WTC11 (cell line): ENCODE measurements around the gene LAMTOR5.

Source experiments
- ATF2 ChIP-seq: sonication (generic); formaldehyde crosslinking; IDR thresholded peaks from 2 replicates; pipeline ENCODE4 v1.8.1; 2022; ENCODE audit warnings: low read depth, missing genetic modification reagents, borderline replicate concordance
- CREB1 ChIP-seq: sonication (generic); formaldehyde crosslinking; IDR thresholded peaks from 2 replicates; pipeline ENCODE4 v1.8.0; 2023; ENCODE audit warnings: mild to moderate bottlenecking, missing genetic modification reagents
- NFE2L1 ChIP-seq: sonication (generic); formaldehyde crosslinking; IDR thresholded peaks from 2 replicates; pipeline ENCODE4 v1.8.1; 2023; ENCODE audit warnings: missing genetic modification reagents
- NFYB ChIP-seq: sonication (generic); formaldehyde crosslinking; conservative IDR thresholded peaks from 2 replicates; pipeline ENCODE4 v1.8.0; 2022; ENCODE audit warnings: low read depth, missing genetic modification reagents
- NR2C2 ChIP-seq: sonication (generic); formaldehyde crosslinking; IDR thresholded peaks from 2 replicates; pipeline ENCODE4 v1.8.0; 2022; ENCODE audit warnings: mild to moderate bottlenecking, missing genetic modification reagents
- OVOL2 ChIP-seq: fragments of 250-450 bp; sonication (Bioruptor Pico); IDR thresholded peaks from 2 replicates; pipeline ENCODE4 v1.9.0; 2021; ENCODE audit warnings: mild to moderate bottlenecking, borderline replicate concordance
- PRRX2 ChIP-seq: fragments of 250-450 bp; sonication (Bioruptor Pico); IDR thresholded peaks from 2 replicates; pipeline ENCODE4 v1.8.0; 2021; ENCODE audit warnings: mild to moderate bottlenecking
- TCF7 ChIP-seq: sonication (generic); formaldehyde crosslinking; IDR thresholded peaks from 2 replicates; pipeline ENCODE4 v1.8.0; 2022; ENCODE audit warnings: mild to moderate bottlenecking, low read depth, missing genetic modification reagents, moderate library complexity
- TF ChIP-seq, protein P1 (sequence below): sonication (generic); formaldehyde crosslinking; IDR thresholded peaks from 2 replicates; pipeline ENCODE4 v1.8.0; 2022; ENCODE audit warnings: mild to moderate bottlenecking, missing genetic modification reagents
- TF ChIP-seq, protein P2 (sequence below): fragments of 200-600 bp; IDR thresholded peaks from 2 replicates; pipeline ENCODE4 v1.8.0; 2022; ENCODE audit warnings: antibody characterized with exemption
- TF ChIP-seq, protein P3 (sequence below): sonication (generic); formaldehyde crosslinking; IDR thresholded peaks from 2 replicates; pipeline ENCODE4 v1.8.1; 2023; ENCODE audit warnings: mild to moderate bottlenecking, missing genetic modification reagents
- TF ChIP-seq, protein P4 (sequence below): sonication (generic); formaldehyde crosslinking; IDR thresholded peaks from 2 replicates; pipeline ENCODE4 v1.8.1; 2023; ENCODE audit warnings: mild to moderate bottlenecking, missing genetic modification reagents, moderate library complexity
- TF ChIP-seq, protein P5 (sequence below): sonication (generic); formaldehyde crosslinking; IDR thresholded peaks from 2 replicates; pipeline ENCODE4 v1.8.1; 2022; ENCODE audit warnings: mild to moderate bottlenecking, moderate library complexity, missing genetic modification reagents
- TF ChIP-seq, protein P6 (sequence below): sonication (generic); formaldehyde crosslinking; IDR thresholded peaks from 2 replicates; pipeline ENCODE4 v1.8.0; 2022; ENCODE audit warnings: missing genetic modification reagents

DNA sequence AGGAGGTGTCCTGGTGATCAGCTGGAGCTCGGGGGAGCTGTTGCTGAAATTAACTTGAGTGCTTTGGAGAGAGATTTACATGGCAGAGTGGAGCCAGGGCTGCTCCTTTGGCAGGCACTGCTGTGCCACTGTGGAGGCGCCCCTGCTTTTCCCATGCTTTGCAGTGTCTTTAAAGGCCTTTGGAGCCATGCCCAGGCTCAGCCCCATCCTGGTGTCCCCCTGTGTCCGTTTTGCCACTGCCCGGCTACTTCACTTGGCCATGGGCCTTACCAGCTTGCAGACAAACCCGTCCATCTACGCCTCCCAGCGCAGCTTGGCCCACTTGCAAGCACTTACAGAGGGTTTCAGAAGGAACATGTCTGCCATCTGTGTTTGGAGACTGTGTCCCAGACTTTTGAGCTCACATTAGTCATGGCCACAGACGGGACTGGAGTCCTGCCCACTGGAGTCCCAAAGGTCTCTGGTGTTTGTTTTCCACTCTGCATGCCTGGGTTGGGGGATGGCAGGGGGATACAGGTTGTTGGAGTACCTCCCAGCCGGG is 18.2 kb upstream of the LAMTOR5 start:
- TF ChIP-seq, protein P1, sequence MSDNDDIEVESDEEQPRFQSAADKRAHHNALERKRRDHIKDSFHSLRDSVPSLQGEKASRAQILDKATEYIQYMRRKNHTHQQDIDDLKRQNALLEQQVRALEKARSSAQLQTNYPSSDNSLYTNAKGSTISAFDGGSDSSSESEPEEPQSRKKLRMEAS (CRISPR knock-in tag): no peak
- TF ChIP-seq PRRX2 (CRISPR knock-in tag): no peak
- TF ChIP-seq, protein P2, sequence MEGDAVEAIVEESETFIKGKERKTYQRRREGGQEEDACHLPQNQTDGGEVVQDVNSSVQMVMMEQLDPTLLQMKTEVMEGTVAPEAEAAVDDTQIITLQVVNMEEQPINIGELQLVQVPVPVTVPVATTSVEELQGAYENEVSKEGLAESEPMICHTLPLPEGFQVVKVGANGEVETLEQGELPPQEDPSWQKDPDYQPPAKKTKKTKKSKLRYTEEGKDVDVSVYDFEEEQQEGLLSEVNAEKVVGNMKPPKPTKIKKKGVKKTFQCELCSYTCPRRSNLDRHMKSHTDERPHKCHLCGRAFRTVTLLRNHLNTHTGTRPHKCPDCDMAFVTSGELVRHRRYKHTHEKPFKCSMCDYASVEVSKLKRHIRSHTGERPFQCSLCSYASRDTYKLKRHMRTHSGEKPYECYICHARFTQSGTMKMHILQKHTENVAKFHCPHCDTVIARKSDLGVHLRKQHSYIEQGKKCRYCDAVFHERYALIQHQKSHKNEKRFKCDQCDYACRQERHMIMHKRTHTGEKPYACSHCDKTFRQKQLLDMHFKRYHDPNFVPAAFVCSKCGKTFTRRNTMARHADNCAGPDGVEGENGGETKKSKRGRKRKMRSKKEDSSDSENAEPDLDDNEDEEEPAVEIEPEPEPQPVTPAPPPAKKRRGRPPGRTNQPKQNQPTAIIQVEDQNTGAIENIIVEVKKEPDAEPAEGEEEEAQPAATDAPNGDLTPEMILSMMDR: no peak
- TF ChIP-seq, protein P3, sequence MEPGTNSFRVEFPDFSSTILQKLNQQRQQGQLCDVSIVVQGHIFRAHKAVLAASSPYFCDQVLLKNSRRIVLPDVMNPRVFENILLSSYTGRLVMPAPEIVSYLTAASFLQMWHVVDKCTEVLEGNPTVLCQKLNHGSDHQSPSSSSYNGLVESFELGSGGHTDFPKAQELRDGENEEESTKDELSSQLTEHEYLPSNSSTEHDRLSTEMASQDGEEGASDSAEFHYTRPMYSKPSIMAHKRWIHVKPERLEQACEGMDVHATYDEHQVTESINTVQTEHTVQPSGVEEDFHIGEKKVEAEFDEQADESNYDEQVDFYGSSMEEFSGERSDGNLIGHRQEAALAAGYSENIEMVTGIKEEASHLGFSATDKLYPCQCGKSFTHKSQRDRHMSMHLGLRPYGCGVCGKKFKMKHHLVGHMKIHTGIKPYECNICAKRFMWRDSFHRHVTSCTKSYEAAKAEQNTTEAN (CRISPR knock-in tag): no peak
- no peak for TF ChIP-seq NFYB (CRISPR knock-in tag)
- TF ChIP-seq, protein P4, sequence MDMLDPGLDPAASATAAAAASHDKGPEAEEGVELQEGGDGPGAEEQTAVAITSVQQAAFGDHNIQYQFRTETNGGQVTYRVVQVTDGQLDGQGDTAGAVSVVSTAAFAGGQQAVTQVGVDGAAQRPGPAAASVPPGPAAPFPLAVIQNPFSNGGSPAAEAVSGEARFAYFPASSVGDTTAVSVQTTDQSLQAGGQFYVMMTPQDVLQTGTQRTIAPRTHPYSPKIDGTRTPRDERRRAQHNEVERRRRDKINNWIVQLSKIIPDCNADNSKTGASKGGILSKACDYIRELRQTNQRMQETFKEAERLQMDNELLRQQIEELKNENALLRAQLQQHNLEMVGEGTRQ (CRISPR knock-in tag): no peak
- no peak for TF ChIP-seq NR2C2 (CRISPR knock-in tag)
- no peak for TF ChIP-seq OVOL2 (CRISPR knock-in tag)
- TF ChIP-seq, protein P5, sequence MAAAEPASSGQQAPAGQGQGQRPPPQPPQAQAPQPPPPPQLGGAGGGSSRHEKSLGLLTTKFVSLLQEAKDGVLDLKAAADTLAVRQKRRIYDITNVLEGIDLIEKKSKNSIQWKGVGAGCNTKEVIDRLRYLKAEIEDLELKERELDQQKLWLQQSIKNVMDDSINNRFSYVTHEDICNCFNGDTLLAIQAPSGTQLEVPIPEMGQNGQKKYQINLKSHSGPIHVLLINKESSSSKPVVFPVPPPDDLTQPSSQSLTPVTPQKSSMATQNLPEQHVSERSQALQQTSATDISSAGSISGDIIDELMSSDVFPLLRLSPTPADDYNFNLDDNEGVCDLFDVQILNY: no peak
- TF ChIP-seq ATF2 (CRISPR knock-in tag): no peak
- TF ChIP-seq NFE2L1: no peak
- TF ChIP-seq CREB1 (CRISPR knock-in tag): no peak
- TF ChIP-seq, protein P6, sequence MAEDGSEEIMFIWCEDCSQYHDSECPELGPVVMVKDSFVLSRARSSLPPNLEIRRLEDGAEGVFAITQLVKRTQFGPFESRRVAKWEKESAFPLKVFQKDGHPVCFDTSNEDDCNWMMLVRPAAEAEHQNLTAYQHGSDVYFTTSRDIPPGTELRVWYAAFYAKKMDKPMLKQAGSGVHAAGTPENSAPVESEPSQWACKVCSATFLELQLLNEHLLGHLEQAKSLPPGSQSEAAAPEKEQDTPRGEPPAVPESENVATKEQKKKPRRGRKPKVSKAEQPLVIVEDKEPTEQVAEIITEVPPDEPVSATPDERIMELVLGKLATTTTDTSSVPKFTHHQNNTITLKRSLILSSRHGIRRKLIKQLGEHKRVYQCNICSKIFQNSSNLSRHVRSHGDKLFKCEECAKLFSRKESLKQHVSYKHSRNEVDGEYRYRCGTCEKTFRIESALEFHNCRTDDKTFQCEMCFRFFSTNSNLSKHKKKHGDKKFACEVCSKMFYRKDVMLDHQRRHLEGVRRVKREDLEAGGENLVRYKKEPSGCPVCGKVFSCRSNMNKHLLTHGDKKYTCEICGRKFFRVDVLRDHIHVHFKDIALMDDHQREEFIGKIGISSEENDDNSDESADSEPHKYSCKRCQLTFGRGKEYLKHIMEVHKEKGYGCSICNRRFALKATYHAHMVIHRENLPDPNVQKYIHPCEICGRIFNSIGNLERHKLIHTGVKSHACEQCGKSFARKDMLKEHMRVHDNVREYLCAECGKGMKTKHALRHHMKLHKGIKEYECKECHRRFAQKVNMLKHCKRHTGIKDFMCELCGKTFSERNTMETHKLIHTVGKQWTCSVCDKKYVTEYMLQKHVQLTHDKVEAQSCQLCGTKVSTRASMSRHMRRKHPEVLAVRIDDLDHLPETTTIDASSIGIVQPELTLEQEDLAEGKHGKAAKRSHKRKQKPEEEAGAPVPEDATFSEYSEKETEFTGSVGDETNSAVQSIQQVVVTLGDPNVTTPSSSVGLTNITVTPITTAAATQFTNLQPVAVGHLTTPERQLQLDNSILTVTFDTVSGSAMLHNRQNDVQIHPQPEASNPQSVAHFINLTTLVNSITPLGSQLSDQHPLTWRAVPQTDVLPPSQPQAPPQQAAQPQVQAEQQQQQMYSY (CRISPR knock-in tag): no peak
- TF ChIP-seq TCF7 (CRISPR knock-in tag): no peak
